ENCODE measurements around the gene STEAP1.

STEAP1 gene

GRCh38 chr7:90211391-90212148 is 57.3 kb downstream of the STEAP1 start, which contains the start of gene STEAP2:
Gene STEAP2 (plus strand): TSS chr7:90211740. CDS start chr7:90225083, 13,343 bp downstream.
- peak; percentile 3 for DNase-seq (ENCODE audit: low read depth)

GRCh38 chr7:90212149-90212495 is 57.9 kb downstream of the STEAP1 start:
- no peak for DNase-seq (ENCODE audit: low read depth)

GRCh38 chr7:90213521-90213920 is 59.3 kb downstream of the STEAP1 start:
- DNase-seq (ENCODE audit: low read depth), result no peak

Data from stimulated activated CD8-positive, alpha-beta memory T cell treated with anti-CD3 and anti-CD28 coated beads, Interleukin-7, amount 100 ng/mL, for 24 hours (primary cell).